ENCODE results near the gene GLI3.

GLI3 gene
- total RNA-seq, result 0.05 to 6.6 (median 0.42) reads per million in 17 experiments

DNA sequence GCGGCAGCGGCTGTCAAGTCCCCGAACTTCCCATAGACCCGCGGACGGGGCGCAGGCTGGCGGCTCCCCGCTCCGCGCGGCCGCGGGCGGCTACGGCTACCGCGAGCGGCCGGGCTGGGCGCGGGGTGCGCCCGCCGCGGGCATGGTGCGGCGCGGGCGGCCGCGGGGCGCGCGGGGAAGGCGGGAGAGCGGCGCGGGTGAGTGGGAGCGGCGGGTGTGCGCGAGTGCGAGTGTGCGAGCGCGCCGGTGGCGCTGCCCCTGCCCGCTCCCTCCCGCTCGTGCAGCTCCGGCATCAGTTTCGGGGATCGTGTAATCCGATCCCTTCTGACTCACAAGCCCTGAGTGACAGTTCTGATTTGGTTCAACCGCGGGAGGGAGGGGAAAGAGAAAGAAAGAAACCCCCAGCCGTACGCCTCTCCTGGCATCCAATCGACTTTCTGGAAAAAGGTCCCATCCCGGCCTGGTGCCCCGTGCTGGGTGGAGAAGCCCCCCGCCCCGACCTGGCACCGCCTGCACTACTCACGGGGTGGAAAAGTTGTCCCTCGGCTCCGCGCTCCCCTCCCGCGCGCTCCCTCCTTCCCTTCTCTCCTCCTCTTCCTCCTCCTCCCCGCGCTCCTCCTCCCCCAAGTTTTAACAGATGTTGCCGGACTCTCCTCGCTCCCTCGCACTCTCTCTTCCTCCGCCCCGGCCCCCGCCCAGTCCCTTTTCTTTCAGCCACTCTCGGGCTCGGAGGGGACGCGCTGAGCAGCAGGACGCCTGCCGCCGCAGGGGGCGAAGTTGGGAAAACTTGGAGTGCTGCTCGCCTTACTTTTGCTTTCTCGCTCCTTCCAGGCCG is at the start of gene GLI3:
Gene GLI3, minus strand, starts transcription at position 234 of the 835 bp plus-strand sequence. CDS start 13,956 bp downstream, outside the sequence.
- peak in 3 of 4 experiments; percentile 20 to 46 (median 22) for DNase-seq

GRCh38 chr7:42285383-42285824 is 48.4 kb upstream of the GLI3 start:
- DNase-seq, result no peak

DNA sequence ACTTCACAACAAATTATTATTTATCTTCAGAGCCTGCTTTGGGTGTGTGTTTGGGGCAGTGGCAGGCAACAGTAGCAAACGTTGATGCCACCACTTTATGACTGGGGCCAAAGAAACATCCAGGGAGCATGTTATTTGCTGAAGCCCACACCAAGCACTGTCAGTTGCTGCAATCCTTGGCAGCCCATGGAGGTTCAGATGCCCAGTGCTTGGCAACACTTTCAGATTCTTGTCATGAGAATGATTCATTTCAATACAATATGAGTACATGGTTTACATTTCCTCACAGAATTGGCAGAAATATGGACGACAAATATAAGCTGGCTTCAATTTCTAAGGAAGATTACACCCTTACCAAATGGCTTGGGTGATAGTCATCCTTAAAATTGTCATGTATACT is 46.5 kb upstream of the GLI3 start:
- no peak for DNase-seq

- DNase-seq, result peak; percentile 28 to 54 (median 39)
Observed at GRCh38 chr7:42278344-42278743, 41.3 kb upstream of the GLI3 start.

DNA sequence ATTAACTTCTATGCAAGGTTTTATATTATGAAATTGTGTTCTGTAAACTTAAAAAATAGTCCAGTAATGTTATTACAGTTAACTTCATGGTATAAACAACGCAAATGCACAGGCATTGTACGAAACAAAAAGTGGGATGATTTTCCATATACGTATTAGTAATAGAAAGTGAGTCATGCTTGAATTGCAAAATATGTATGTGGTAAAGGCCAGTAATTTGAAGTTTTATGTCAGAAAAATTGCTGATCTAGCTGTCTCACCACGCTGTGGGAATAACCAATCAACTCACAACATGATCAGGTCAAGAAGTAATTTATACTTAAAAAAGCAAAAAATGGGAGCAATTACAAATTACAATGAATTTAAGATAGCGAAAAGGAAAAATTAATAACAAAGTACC is 37.0 kb upstream of the GLI3 start:
- peak; percentile 4 to 58 (median 25) for DNase-seq

- DNase-seq, result no peak
Observed at GRCh38 chr7:42272793-42273665, 36.0 kb upstream of the GLI3 start.

DNA sequence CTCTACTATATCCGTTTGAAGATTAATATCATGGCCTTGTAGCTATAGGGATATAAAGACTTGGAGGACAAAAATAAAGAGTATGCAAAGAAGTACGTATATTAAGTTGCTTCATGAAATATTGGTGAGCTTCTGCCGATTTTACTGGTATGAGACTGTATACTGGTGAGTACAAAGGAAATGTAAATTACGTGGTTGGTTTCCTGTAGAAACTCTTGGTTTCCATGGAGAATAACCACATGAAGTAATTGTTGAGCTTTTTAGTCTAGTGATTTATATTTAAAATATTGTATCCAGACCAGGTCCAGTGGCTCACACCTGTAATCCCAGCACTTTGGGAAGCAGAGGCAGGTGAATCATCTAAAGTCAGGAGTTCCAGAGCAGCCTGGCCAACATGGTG is 32.2 kb upstream of the GLI3 start:
- no peak for DNase-seq

DNA sequence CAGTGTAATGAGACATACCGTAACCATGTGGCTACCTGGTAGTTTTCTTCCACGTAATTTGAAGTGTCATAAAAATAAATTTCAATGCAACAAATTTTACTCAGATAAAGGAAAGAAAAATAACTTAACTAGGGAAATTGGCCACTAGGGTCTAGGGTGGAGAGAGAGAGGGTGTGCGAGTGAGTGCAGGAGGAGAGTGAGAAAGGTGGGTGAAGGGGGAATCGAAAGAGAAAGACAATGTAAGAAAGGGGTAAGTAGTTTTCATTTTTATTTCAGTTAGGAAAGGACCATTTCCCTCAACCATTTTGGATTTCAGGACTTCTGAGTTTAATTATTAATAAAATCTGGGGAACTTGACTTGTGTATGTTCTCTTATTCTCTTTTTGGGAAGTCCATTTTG is 27.7 kb upstream of the GLI3 start:
- no peak for DNase-seq

DNA sequence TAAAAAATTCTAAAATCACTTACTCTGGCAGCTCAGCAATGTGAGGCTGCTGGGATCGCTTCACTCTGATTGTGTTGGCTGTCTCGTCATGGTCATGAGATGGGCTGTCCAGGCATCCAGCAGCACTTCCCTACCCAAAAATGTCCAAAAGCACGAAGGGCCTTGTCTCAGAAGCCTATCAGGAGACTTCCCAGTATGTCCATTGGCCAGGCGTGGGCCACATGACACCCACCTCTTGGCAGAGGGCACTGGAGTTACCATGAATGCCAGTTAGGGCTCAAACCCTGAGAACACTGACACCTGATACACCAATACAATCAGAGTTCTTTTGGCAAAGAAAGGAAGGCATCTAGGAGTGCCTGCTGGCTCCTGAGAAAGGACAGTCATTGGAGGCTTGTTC is 27.0 kb upstream of the GLI3 start:
- no peak for DNase-seq

DNA sequence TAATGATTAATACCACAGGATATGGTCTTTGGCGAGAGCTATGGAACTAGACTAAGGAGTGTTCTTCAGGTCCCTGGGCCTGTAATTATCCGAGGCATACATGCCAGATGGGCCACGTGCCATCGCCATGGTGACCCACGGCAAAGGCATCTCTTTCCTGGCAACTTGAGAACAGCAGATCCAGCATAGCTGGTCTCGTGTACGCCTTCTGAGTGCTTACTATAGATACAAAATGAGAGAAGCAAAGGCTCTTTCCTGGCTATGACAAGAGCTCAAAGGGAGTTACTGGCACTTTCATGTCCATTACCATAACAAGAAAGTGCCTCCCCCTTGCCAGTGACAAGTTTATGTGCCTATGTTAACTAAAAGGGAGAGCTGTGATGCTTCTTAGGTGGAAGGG is 26.0 kb upstream of the GLI3 start:
- DNase-seq, result no peak

GRCh38 chr7:42254217-42254616 is 17.2 kb upstream of the GLI3 start:
- peak; percentile 36 to 76 (median 52) for DNase-seq

DNA sequence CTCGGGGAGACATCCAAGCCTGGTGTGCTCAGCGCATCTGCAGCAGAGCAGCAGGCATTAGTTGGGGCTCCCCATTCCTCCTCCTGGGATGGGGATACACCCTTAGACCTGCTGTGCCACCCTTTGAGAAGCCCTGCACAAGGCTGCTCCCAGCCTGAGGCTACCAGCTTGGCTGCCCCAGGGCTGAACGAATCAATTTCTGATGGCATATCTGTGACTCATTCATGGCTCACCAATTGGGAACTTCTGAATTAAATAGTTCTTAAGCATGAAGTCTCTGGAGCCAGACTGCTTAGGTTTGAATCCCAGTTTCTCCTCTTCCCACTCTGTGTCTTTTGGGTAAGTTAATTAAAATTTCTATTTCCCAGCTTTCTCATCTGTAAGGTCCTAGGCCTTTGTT is 16.3 kb upstream of the GLI3 start:
- DNase-seq, result no peak

DNA sequence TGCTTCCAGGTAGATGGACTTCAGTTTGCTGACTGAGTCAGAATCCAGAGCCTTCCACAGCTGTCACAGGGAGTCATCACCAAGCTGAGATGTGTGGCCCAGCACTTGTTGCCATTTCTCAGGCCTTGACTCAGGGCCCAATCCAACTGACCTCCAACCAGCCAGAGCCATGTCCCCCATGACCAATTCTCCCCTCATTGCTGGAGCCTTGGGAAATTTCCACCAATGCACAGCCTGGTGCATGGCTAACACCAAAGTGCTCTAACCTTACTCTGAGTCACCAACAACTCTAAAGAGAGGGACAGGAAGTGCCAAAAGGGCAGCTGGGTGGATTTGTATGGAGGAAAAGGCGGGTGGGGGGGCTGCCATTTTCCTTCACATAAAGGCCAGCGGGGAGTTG is 13.4 kb upstream of the GLI3 start:
- no peak for DNase-seq

- DNase-seq, result no peak
Observed at GRCh38 chr7:42248579-42248978, 11.6 kb upstream of the GLI3 start.

DNA sequence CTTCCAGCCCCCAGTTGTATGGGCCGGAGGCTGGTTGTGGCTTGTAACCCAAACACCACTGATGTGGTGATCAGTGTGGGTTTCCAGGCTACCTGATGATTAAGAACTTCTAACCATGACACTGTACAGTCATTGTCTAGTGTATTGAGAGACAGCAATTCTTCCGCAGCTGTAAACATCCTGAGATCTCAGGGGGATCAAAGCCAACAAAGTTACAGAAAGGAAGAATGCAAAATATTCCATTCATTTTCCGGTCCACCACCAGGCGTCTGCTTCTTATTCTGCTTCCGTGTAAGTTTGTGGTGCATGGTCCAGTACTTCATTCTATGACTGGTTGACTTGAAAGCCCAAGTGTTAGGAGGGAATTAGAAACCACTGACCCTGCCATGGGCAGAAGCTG is 10.3 kb upstream of the GLI3 start:
- no peak for DNase-seq

- DNase-seq, result no peak
Observed at GRCh38 chr7:42244828-42245227, 7.8 kb upstream of the GLI3 start.

DNA sequence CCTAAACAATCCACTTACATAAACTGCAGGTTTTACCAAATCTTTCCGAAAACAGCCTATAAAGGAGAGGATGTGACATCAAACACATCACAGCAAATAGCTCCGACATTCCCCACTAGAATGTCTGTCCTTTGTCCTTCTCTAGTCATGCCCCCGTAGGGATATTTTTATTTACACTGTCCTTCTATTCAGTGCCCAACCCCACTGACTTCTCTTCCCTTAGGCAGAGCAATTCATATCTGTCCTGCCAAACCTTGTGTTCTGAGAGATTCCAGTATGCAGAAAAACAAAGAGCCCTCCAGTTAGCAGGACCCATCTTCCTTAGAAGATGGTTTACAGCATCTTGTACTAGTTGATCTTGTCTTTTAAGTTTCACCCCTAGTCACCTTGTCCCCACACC is 5.4 kb upstream of the GLI3 start:
- DNase-seq, result no peak

GRCh38 chr7:42241424-42241823 is 4.4 kb upstream of the GLI3 start:
- DNase-seq, result no peak

DNA sequence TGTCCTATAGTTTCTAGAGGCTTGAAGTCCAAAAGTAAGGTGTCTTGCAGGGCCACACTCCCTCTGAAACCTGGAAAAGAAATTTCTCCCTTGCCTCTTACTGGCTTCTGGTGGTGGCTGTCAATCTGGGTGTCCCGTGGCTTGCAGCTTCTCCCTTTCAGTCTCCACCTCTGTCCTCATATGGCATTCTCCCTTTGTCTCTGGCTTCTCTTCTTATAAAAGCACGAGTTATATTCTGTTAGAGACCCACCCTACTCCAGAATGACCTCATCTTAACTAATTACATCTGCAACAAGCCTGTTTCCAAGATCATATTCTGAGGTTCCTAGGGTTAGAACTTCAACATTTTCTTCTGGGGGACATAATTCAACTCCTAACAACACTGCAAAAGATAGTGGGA is 3.4 kb upstream of the GLI3 start:
- no peak for DNase-seq

- no peak for DNase-seq
Observed at GRCh38 chr7:42238709-42239366, 1.8 kb upstream of the GLI3 start.

DNA sequence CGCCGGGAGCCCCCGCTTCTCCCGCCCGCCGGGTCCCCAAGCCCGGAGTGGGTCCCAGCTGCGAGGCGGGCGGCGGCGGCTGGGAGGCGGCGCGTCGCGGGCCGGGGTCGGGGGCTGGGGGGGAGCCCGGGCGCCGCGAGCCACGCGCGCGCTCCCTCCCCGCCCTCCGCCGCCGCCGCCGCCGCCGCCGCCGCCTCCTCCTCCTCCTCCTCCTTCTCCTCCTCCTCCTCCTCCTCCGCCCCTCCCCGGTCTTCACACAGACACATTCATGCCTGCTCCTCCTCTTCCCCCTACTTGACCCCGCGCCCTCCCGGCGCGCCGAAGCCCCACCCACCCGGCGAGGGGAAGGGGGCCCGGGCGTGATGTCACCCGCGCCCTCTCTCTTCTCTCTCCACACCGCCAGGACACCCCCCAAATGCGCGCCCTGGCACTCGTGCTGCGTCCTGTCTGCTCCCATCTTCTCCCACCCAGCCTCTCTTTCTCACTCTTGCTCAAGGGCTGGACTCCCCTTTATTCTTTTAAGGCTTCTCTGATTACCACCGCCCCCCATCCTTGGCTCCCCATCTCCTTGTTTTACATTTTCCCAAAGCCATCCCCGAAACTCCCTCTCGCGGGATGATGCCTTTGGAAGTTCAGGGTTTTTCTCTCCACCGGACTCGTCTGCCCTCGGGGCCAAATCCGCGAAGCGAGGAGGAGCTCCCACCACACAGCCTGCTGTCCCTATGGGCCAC is 967 bp upstream of the GLI3 start:
- no peak for DNase-seq

- peak in 3 of 4 experiments; percentile 1 to 34 (median 9) for DNase-seq
Observed at GRCh38 chr7:42236266-42236975, 588 bp downstream of the GLI3 start.

All from suppressor macrophage (primary cell).